DMS53 (cell line): Measurements from ENCODE around the gene ZFY.
"Not testable (repeated sequence)": the region's sequence is repeated elsewhere in the genome, so short reads cannot be mapped to it uniquely, and the experiment has no call there.

Experiments
- DNase-seq: peaks from one replicate; lab custom pipeline; 2025; lab: John Stamatoyannopoulos, UW

The ZFY gene

DNA sequence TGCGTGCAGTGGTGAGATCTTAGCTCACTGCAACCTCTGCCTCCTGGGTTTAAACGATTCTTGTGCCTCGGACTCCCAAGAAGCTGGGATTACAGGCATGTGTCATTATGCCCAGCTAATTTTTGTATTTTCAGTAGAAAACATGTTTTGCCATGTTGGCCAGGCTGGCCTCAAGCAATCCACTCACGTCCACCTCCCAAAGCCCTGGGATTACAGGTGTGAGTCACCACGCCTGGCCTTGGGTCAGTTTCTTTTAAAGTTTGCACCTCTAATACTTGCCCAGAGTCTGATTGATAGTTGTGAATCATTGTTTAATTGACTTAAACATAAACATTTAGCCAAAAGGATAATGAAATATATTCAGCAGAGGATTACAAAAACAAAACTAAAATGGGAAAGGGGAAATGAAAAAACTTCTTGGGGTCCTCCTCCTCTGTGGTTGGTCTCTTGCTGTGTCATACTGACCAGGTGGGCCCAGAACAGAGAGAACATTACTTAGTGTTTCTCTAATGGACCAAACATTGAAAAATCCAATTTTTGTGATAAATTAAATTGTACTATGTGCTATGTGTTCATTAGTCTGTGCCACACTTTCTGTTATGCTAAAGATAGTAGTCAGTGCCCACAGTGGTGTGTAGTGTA is 38.0 kb downstream of the ZFY start:
- no peak for DNase-seq

DNA sequence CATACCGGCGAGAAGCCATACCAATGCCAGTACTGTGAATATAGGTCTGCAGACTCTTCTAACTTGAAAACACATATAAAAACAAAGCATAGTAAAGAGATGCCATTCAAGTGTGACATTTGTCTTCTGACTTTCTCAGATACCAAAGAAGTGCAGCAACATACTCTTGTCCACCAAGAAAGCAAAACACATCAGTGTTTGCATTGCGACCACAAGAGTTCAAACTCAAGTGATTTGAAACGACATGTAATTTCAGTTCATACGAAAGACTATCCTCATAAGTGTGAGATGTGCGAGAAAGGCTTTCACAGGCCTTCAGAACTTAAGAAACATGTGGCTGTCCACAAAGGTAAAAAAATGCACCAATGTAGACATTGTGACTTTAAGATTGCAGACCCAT is 44.1 kb downstream of the ZFY start:
- DNase-seq = no peak

DNA sequence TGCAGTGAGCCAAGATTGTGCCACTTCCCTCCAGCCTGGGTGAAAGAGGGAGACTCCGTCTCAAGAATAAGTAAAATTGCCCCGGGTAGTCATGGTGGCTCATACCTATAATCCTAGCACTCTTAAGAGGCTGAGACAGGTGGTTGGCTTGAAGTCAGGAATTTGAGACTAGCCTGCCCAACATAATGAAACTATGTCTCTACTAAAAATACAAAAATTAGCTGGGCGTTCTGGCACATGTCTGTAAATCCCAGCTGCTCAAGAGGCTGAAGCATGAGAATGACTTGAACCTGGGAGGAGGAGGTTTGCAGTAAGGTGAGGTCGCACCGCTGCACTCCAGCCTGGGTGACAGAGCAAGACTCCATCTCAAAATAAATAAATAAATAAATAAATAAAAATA is 49.3 kb downstream of the ZFY start:
- DNase-seq = no peak

DNA sequence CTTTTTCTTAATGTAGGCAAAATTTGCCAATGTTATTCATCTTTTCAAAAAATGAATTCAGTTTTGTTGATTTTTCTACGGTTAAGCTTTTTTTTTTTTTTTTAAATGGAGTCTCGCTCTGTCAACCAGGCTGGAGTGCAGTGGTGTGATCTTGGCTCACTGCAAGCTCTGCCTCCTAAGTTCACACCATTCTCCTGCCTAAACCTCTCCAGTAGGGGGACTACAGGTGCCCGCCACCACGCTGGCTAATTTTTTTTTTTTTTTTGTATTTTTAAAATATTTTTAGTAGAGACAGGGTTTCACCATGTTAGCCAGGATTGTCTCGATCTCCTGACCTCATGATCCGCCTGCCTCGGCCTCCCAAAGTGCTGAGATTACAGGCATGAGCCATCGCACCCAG is 52.0 kb downstream of the ZFY start:
- not testable (repeated sequence) for DNase-seq

- not testable (repeated sequence) for DNase-seq
Measured at GRCh38 chrY:2997369-2997768, 62.2 kb downstream of the ZFY start.

GRCh38 chrY:3002190-3002589 is 67.0 kb downstream of the ZFY start:
- DNase-seq = no peak

- DNase-seq = no peak
Measured at GRCh38 chrY:3002680-3003515, 67.7 kb downstream of the ZFY start.

DNA sequence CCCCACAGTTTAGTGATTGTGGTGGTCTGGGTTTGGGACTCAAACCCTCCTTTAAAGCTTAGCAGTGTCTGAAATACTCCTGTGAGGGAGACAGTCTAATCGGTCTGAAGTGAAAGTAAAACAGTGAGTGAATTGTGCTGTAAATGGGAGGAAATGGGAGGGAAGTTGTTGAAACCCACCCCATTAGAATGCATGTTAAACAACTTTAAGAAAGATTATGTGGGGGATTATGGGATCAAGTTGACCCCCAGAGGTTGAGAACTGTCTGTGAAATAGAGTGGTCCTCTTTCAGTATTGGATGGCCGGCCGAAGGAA is 68.3 kb downstream of the ZFY start:
- DNase-seq = no peak

DNA sequence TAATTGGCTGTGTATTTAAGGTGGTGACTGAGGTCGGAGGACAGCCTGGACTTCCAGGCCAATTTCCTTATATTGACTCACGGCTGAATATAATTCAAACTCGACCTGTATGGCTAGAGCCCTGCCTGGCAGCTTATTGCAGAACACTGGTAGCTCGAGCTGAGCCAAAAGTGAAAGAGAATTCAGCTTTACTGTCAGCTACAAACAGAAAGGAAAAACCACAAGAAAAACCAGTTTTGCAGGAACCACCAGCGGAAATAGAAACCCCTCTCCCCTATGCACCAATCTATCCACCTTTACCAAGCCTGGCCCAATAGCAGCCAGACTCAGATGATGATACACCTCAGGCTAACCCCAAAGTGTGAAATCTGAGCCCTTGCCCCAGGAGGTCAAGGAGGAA is 68.7 kb downstream of the ZFY start:
- no peak for DNase-seq

- DNase-seq = not testable (repeated sequence)
Measured at GRCh38 chrY:3006031-3006430, 70.8 kb downstream of the ZFY start.

DNA sequence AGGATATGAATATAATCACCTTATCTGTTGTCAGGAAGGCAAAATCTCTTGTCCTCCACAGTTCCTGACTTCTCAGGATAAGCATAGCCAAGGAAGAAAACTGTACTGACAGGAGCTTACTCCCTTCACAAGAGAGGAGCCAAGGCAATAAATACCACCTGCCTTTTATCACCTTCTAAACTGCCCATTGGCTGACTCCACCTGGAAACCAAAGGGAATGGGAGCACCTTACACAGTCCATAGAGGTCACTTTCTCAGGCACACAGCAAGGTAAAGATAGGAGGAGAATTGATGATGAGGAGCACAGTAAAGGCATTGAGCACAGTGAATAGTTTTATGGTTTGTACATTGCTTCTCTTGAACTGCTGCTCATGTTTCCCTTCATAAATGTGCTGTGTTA is 72.8 kb downstream of the ZFY start:
- DNase-seq = no peak

DNA sequence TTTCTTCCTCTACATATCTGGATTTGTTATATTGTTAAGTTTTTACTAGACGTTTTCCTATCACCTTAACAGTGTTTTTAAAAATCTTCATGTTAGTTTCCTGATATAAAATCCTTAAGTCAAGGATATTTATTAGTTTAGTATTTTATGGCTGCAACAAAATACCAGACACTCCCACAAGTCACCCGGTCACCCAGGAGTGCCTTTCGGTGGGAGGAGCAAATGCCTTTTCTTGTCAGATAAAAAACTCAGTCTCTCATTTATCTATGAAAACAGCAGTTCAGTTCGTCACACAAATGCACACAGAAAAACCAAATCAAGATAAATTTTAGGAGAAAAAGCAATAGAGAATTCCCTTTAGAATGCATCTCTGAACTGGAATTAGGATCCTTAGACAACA is 77.0 kb downstream of the ZFY start:
- DNase-seq = no peak

GRCh38 chrY:3016594-3016993 is 81.4 kb downstream of the ZFY start:
- no peak for DNase-seq

DNA sequence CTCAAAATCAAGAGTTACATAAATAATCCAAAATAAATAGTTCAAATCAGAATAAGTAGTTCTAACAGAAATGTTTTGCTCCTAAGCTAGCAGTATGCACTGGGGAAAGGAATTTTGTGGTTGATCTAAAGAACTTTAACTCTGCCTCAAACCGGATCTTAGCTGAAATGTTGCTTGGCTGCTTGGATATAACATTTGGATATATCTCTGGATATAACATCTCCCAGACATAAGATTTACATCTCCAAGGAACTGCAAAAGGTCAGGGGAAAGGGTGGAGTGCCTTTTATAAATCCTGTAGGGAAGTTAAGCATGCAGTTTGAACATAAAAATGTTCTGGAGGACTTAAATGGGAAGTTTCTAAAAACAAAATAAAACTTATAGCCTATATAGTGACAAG is 83.4 kb downstream of the ZFY start:
- DNase-seq = no peak

DNA sequence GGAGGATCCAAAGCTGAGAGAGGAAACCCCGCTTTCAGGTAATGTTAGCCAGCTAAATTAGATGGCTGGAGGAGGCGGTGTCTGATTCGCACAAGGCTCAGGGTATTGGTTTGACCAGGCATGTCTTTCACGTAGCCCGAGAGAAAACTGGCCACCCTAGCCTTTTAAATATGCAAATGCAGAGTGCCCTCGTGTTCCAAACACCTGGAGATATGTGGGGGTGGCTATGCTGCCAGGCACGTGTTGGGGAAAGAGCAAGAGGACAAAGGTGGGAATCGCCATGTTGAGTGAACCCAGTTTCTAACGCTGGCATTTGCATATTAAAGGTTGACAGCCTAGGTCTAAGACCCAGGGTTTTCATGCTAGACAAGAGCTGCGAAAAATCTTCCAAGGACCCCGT is 84.4 kb downstream of the ZFY start:
- DNase-seq = no peak

- DNase-seq = no peak
Measured at GRCh38 chrY:3021176-3021575, 86.0 kb downstream of the ZFY start.

DNA sequence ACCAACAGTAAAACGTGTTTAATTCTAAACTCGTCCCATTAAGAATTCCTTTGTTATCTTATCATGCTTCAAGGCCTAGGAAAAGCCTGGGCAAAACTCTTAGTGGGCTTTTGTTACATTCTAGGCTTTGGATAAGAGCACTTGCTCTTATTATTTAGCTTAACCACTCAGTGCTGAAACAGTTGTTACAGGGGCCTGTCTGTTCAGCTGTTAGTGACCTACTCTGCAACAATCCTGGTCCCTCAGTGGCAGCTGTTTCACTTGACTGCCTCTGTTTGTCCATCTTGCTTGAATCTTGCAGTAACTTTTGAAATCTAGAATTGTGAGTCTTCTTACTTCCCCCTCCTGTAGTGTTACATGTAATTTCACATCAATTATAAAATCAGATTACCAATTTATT is 88.4 kb downstream of the ZFY start:
- DNase-seq = no peak

DNA sequence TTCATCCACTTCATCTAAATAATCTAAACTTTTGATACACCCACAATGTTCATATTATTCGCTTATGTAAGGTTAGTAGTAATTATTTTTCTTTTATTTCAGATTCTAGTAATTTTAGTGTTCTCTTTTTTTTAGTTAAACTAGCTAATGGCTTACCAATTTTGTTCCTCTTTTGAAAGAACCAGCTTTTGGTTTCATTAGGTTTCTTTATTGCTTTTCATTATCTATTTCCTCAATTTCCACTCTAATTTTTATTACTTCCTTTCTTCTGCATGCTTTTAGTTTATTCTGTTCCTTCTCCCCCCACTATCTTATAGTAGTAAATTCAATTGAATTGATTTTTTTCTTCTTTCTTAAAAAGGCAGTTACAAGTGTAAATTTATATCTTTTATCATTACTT is 90.2 kb downstream of the ZFY start:
- DNase-seq = no peak
